ENCODE results near the gene SLC16A2.

DNA sequence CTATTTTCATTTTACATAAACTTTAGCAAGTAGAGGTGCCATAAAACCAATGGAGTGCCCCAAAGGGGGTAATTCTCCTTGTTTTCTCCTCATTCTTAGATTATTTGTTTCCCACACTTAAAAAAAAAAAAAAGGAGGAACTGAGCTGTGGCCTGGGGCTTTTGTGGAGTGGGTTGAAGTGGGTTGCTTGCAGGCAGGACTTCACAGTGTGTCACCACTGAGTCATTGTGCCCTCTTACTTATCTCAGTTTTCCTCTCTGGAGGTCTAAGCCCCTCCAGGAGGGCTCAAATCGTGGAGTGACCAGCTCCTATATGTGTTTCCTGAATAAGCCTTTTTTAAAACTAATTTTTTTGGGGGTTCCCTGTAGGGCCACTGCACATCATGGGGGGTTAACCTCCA is 69.0 kb downstream of the SLC16A2 start:
- TF ChIP-seq CSDC2 (CRISPR knock-in tag; IDR thresholded peaks at IDR 0.05) = no peak
- no peak for TF ChIP-seq ZFP30 (CRISPR knock-in tag; IDR thresholded peaks at IDR 0.05)
- TF ChIP-seq ESRRG (CRISPR knock-in tag; IDR thresholded peaks at IDR 0.05) = no peak
- TF ChIP-seq RARB (CRISPR knock-in tag; IDR thresholded peaks at IDR 0.05) = no peak
- no peak for TF ChIP-seq ISL1 (CRISPR knock-in tag; IDR thresholded peaks at IDR 0.05)
- TF ChIP-seq ZNF565 (CRISPR knock-in tag; conservative IDR thresholded peaks at IDR 0.05; ENCODE audit: low read depth) = no peak
- no peak for TF ChIP-seq PPARA (CRISPR knock-in tag; IDR thresholded peaks at IDR 0.05; ENCODE audit: borderline replicate concordance)
- TF ChIP-seq CREB5 (CRISPR knock-in tag; IDR thresholded peaks at IDR 0.05; ENCODE audit: low read depth) = no peak
- TF ChIP-seq, protein P1, sequence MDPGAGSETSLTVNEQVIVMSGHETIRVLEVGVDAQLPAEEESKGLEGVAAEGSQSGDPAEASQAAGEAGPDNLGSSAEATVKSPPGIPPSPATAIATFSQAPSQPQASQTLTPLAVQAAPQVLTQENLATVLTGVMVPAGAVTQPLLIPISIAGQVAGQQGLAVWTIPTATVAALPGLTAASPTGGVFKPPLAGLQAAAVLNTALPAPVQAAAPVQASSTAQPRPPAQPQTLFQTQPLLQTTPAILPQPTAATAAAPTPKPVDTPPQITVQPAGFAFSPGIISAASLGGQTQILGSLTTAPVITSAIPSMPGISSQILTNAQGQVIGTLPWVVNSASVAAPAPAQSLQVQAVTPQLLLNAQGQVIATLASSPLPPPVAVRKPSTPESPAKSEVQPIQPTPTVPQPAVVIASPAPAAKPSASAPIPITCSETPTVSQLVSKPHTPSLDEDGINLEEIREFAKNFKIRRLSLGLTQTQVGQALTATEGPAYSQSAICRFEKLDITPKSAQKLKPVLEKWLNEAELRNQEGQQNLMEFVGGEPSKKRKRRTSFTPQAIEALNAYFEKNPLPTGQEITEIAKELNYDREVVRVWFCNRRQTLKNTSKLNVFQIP (CRISPR knock-in tag; IDR thresholded peaks at IDR 0.05; ENCODE audit: borderline replicate concordance, low read depth) = no peak
- no peak for TF ChIP-seq ZFP3 (CRISPR knock-in tag; IDR thresholded peaks at IDR 0.05)
- TF ChIP-seq ZNF70 (CRISPR knock-in tag; IDR thresholded peaks at IDR 0.05) = no peak
- TF ChIP-seq SNAI2 (CRISPR knock-in tag; IDR thresholded peaks at IDR 0.05) = no peak
- no peak for TF ChIP-seq PATZ1 (CRISPR knock-in tag; IDR thresholded peaks at IDR 0.05; ENCODE audit: borderline replicate concordance)

All from SK-N-SH treated with all-trans-retinoic acid at 6 μM for 48 hours (cell line).